HG02678 (cell line): ENCODE data around the gene C1QL2.

ENCODE experiments used
- ATAC-seq: cut with Tn5 transposase; IDR thresholded peaks from one replicate; pipeline ENCODE4 v1.9.1; 2021; ENCODE audit warnings: mild to moderate bottlenecking, moderate library complexity; ENCODE audit not compliant: unreplicated experiment

Gene C1QL2

GRCh38 chr2:119109866-119110265 is 48.7 kb downstream of the C1QL2 start:
- no peak for ATAC-seq

- ATAC-seq = no peak
Measured at GRCh38 chr2:119108186-119108585, 50.4 kb downstream of the C1QL2 start.

GRCh38 chr2:119106301-119106897 is 52.2 kb downstream of the C1QL2 start:
- no peak for ATAC-seq
